K562 (cell line): ENCODE results near the gene TRIM13.

Experiments used
- DLX4 ChIP-seq: fragments of 250-450 bp; sonication (Bioruptor Pico); IDR thresholded peaks from 2 replicates; pipeline ENCODE4 v1.6.1; 2021; ENCODE audit warnings: mild to moderate bottlenecking
- EZH2 ChIP-seq: IDR thresholded peaks from 2 replicates; pipeline ENCODE4 v1.6.1; 2012; ENCODE audit warnings: low read depth, mild to moderate bottlenecking, inconsistent platforms, low read length, borderline replicate concordance
- PHF21A ChIP-seq: fragments of 450-650 bp; IDR thresholded peaks from 2 replicates; pipeline ENCODE4 v1.6.1; 2017; ENCODE audit warnings: low read depth, borderline replicate concordance
- RAD21 ChIP-seq, 2 experiments: fragments of 250-450 bp in 1 of 2; fragments of 450-650 bp in 1 of 2; sonication (Bioruptor Pico) in 1 of 2; formaldehyde crosslinking in 1 of 2; IDR thresholded peaks in 1 of 2; conservative IDR thresholded peaks in 1 of 2; 2 replicates each; pipeline versions ENCODE4 v1.4.0 to v1.8.0; 2020 to 2022; ENCODE audit warnings: mild to moderate bottlenecking in 2 of 2, moderate library complexity in 1 of 2
- USF1 ChIP-seq: sonication (generic); formaldehyde crosslinking; IDR thresholded peaks from 2 replicates; pipeline ENCODE4 v1.9.0; 2022; ENCODE audit warnings: mild to moderate bottlenecking, missing genetic modification reagents

DNA sequence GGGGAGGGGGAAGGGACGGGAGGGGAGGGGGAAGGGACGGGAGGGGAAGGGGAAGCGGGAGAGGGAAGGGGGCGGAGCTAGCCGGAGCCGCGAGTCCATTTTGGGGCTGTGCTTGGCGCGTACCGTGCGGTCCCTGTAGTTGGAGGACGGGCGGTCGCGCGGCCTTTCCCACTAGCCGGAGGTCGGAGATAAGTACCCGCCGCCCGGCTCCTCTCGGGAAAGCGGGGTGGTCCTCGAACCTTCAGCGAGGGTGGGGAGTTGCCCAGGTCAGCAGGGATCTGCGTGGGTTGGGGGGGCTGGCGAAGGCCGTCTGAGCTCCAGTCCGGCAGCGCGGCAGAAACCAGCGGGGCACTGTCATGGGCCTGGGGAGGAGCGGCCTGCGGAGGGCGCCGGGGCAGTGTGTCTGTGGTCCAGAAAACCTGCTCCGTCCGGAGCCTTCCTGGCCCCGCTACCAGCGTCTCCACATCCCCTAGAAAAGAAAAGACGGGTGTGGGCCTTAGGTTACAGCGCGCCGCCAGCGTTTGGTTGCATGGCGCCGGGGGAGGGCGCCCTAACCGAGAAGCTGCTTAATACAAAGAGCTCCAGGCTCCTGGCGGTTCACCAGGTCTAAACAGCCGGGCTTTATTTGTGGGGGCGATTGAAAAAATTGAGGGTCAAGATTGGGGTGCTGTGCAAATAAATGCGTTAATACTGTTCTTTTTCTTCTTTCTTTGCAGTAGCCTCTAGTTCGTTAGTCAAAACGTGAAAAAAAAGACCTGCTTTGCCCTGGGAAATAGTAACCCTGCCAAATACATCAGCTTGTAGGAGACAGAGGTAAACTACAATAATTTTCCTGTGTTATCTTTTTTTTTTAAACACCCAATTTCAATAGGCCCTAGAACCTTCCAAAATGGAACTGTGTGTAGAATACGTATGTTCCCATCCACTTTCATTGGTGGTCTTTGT is at the start of gene TRIM13:
- TF ChIP-seq EZH2 (no peak), DLX4 (CRISPR knock-in tag) (no peak), PHF21A (no peak), USF1 (CRISPR knock-in tag) (no peak), RAD21 (CRISPR knock-in tag; conservative IDR thresholded peaks at IDR 0.05 in 1 of 2, IDR thresholded peaks at IDR 0.05 in 1 of 2) (peak; percentile 40 to 61)
